Astrocyte (in vitro differentiated cells and primary cell): Measurements from ENCODE around the gene ARSA. TPM values are rescaled to one million over a fixed set of nuclear protein-coding genes. Genes with fewer than 3 reads are reported as not detected.

Experiments used
- DNase-seq: peaks from one replicate; pipeline ENCODE4 v3.0.0-alpha.2; 2010; ENCODE audit warnings: low read depth
- FAIRE-seq: peaks from 2 replicates; lab custom pipeline; 2011; peaks lifted over from hg19 to GRCh38; lab: Jason Lieb, UNC
- H2AFZ ChIP-seq: 2 replicates; pipeline ENCODE4 v1.6.0; 2012; ENCODE audit warnings: low read depth, low read length, inconsistent platforms
- H3K27ac ChIP-seq: 2 replicates; pipeline ENCODE4 v1.5.1; 2011; ENCODE audit warnings: low read depth, low read length, inconsistent platforms
- H3K27me3 ChIP-seq: 2 replicates; pipeline ENCODE4 v1.6.0; 2011; ENCODE audit warnings: low read length, inconsistent platforms; ENCODE audit not compliant: insufficient read depth
- H3K36me3 ChIP-seq: 2 replicates; pipeline ENCODE4 v1.5.1; 2011; ENCODE audit warnings: low read length, inconsistent platforms; ENCODE audit not compliant: insufficient read depth
- H3K4me1 ChIP-seq: 2 replicates; pipeline ENCODE4 v1.5.1; 2011; ENCODE audit warnings: low read length, inconsistent platforms; ENCODE audit not compliant: insufficient read depth
- H3K4me2 ChIP-seq: 2 replicates; pipeline ENCODE4 v1.6.0; 2012; ENCODE audit warnings: low read length, inconsistent platforms
- H3K4me3 ChIP-seq: 2 replicates; pipeline ENCODE4 v1.5.1; 2011; ENCODE audit warnings: low read depth, mild to moderate bottlenecking, low read length, inconsistent platforms; ENCODE audit not compliant: insufficient read depth
- H3K79me2 ChIP-seq: 2 replicates; pipeline ENCODE4 v1.6.0; 2012; ENCODE audit warnings: mild to moderate bottlenecking, low read length, inconsistent platforms; ENCODE audit not compliant: insufficient read depth
- H3K9ac ChIP-seq: 2 replicates; pipeline ENCODE4 v1.6.0; 2012; ENCODE audit warnings: mild to moderate bottlenecking, low read length, inconsistent platforms
- H3K9me3 ChIP-seq: 2 replicates; pipeline ENCODE4 v1.5.1; 2012; ENCODE audit warnings: low read depth, mild to moderate bottlenecking, low read length, inconsistent platforms; ENCODE audit not compliant: insufficient read depth
- H4K20me1 ChIP-seq: 2 replicates; pipeline ENCODE4 v1.6.0; 2012; ENCODE audit warnings: low read length, inconsistent platforms; ENCODE audit not compliant: insufficient read depth
- H3K27ac Mint-ChIP-seq: one replicate; pipeline ENCODE4 v1.8.0; 2021; ENCODE audit warnings: mild to moderate bottlenecking, mixed read lengths; ENCODE audit not compliant: unreplicated experiment
- H3K27me3 Mint-ChIP-seq: one replicate; pipeline ENCODE4 v1.8.0; 2021; ENCODE audit warnings: low read depth, mixed read lengths; ENCODE audit not compliant: unreplicated experiment
- H3K36me3 Mint-ChIP-seq: one replicate; pipeline ENCODE4 v1.8.0; 2021; ENCODE audit warnings: low read depth, mixed read lengths; ENCODE audit not compliant: unreplicated experiment
- H3K4me1 Mint-ChIP-seq: one replicate; pipeline ENCODE4 v1.8.0; 2021; ENCODE audit warnings: low read depth, mixed read lengths; ENCODE audit not compliant: unreplicated experiment
- H3K4me3 Mint-ChIP-seq: one replicate; pipeline ENCODE4 v1.8.0; 2021; ENCODE audit warnings: mild to moderate bottlenecking, moderate library complexity, mixed read lengths; ENCODE audit not compliant: unreplicated experiment
- H3K9me3 Mint-ChIP-seq: one replicate; pipeline ENCODE4 v1.8.0; 2021; ENCODE audit warnings: mild to moderate bottlenecking, mixed read lengths; ENCODE audit not compliant: unreplicated experiment
- EZH2 ChIP-seq: IDR thresholded peaks from 2 replicates; pipeline ENCODE4 v1.6.1; 2012; ENCODE audit warnings: mild to moderate bottlenecking, low read length, inconsistent platforms; ENCODE audit not compliant: insufficient read depth
- total RNA-seq: library from RNA; stranded (reverse); gene quantifications from 2 replicates; pipeline ENCODE4 v1.2.1, GENCODE V29; 2021
- TF ChIP-seq, protein P1 (sequence below): IDR thresholded peaks from 2 replicates; pipeline ENCODE4 v1.5.1; 2011; ENCODE audit warnings: low read depth, mild to moderate bottlenecking, inconsistent platforms, low read length, moderate library complexity; ENCODE audit not compliant: insufficient read depth

ARSA gene
- total RNA-seq, 1 donor from 2014 or later: 25.5 TPM

DNA sequence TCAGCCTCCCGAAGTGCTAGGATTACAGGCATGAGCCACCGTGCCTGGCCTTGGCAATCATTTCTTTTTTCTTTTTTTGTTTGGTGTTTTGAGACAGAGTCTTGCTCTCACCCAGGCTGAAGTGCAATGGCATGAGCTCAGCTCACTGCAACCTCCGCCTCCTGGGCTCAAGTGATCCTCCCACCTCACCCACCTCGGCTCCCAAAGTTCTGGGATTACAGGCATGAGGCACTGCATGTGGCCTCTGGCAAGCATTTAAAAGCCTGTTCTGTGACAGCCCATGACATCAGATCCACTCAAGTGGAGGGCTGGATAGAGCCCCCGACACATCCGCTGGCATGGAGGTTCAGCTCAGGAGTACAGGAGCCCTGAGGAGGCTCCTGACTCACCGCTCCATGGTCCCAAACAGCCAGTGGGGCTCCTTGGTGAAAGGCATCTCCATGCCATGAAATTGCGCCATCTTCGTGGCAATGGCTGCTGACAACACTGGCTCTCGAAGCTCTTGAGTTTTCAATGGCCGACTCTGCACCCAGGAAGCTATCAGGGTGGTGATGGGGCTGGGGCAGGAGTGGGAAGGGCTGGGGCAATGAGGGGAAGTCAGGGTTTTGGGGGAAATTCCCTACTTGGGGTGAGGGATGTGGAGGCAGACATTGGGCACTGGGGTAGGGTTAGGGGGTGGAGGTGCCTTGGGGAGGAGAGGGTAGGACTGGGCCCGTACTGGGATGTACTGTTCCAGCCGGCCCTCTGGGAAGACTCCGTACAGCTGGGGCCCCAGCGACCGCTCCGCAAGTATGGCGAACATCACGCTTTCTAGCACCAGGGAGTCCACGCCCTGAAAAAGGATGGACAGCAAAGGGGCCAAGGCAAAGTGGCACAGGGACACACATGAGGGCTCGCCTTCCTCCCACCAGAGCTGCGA, 46.7 kb downstream of the ARSA start:
- H3K9ac ChIP-seq: peak overlapping the region; percentile 93
- peak overlapping the region; percentile 88 for H3K4me3 Mint-ChIP-seq
- no peak overlapping the region for H2AFZ ChIP-seq
- peaks cover 6% of the 10 kb centered on the region for H3K79me2 ChIP-seq
- H3K4me2 ChIP-seq: peak overlapping the region; percentile 97
- peaks cover 3% of the 10 kb centered on the region for H3K4me1 Mint-ChIP-seq
- no peaks in the 10 kb centered on the region for H4K20me1 ChIP-seq
- peaks cover 8% of the 10 kb centered on the region for H3K27me3 ChIP-seq
- FAIRE-seq (no peak), DNase-seq (no peak)
- H3K36me3 Mint-ChIP-seq: peaks cover 4% of the 10 kb centered on the region
- H3K9me3 Mint-ChIP-seq: no peaks in the 10 kb centered on the region
- peaks cover 14% of the 10 kb centered on the region for H3K4me1 ChIP-seq
- H3K9me3 ChIP-seq: no peaks in the 10 kb centered on the region
- H3K36me3 ChIP-seq: no peaks in the 10 kb centered on the region
- peak overlapping the region; percentile 80 for H3K27ac Mint-ChIP-seq
- peak overlapping the region; percentile 75 for H3K4me3 ChIP-seq
- H3K27ac ChIP-seq: no peak overlapping the region
- no peak for TF ChIP-seq EZH2
- TF ChIP-seq, protein P1, sequence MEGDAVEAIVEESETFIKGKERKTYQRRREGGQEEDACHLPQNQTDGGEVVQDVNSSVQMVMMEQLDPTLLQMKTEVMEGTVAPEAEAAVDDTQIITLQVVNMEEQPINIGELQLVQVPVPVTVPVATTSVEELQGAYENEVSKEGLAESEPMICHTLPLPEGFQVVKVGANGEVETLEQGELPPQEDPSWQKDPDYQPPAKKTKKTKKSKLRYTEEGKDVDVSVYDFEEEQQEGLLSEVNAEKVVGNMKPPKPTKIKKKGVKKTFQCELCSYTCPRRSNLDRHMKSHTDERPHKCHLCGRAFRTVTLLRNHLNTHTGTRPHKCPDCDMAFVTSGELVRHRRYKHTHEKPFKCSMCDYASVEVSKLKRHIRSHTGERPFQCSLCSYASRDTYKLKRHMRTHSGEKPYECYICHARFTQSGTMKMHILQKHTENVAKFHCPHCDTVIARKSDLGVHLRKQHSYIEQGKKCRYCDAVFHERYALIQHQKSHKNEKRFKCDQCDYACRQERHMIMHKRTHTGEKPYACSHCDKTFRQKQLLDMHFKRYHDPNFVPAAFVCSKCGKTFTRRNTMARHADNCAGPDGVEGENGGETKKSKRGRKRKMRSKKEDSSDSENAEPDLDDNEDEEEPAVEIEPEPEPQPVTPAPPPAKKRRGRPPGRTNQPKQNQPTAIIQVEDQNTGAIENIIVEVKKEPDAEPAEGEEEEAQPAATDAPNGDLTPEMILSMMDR: no peak
- H3K27me3 Mint-ChIP-seq: peaks cover 6% of the 10 kb centered on the region

- Histone ChIP-seq H3K36me3 (no peaks in the 10 kb centered on the region), H3K27ac (no peak overlapping the region), H3K9me3 (no peaks in the 10 kb centered on the region), H3K27me3 (peaks cover 8% of the 10 kb centered on the region), H3K4me1 (peaks cover 14% of the 10 kb centered on the region), H3K9ac (no peak overlapping the region), H2AFZ (no peak overlapping the region), H3K4me2 (no peak overlapping the region), H3K4me3 (no peak overlapping the region), H4K20me1 (no peaks in the 10 kb centered on the region), H3K79me2 (peaks cover 6% of the 10 kb centered on the region)
- H3K36me3 Mint-ChIP-seq: peaks cover 3% of the 10 kb centered on the region
- no peak for FAIRE-seq
- no peak overlapping the region for H3K4me3 Mint-ChIP-seq
- no peak for DNase-seq
- no peak overlapping the region for H3K27ac Mint-ChIP-seq
- no peaks in the 10 kb centered on the region for H3K27me3 Mint-ChIP-seq
- no peak for TF ChIP-seq EZH2
- H3K4me1 Mint-ChIP-seq: peaks cover 3% of the 10 kb centered on the region
- no peaks in the 10 kb centered on the region for H3K9me3 Mint-ChIP-seq
Measured at GRCh38 chr22:50579752-50580151, 48.2 kb downstream of the ARSA start.

GRCh38 chr22:50578776-50579310, 49.1 kb downstream of the ARSA start:
- no peak overlapping the region for H2AFZ ChIP-seq
- no peaks in the 10 kb centered on the region for H4K20me1 ChIP-seq
- no peak for DNase-seq
- no peak for FAIRE-seq
- Mint-ChIP-seq H3K4me3 (no peak overlapping the region), H3K4me1 (peaks cover 3% of the 10 kb centered on the region), H3K27ac (no peak overlapping the region), H3K36me3 (peaks cover 3% of the 10 kb centered on the region), H3K27me3 (no peaks in the 10 kb centered on the region), H3K9me3 (no peaks in the 10 kb centered on the region)
- H3K4me1 ChIP-seq: peaks cover 14% of the 10 kb centered on the region
- H3K4me3 ChIP-seq: no peak overlapping the region
- peaks cover 6% of the 10 kb centered on the region for H3K79me2 ChIP-seq
- no peak for TF ChIP-seq EZH2
- TF ChIP-seq, protein P1: no peak
- H3K9me3 ChIP-seq: no peaks in the 10 kb centered on the region
- H3K27me3 ChIP-seq: peaks cover 8% of the 10 kb centered on the region
- no peaks in the 10 kb centered on the region for H3K36me3 ChIP-seq
- no peak overlapping the region for H3K9ac ChIP-seq
- H3K4me2 ChIP-seq: no peak overlapping the region
- H3K27ac ChIP-seq: no peak overlapping the region
